Fibroblast of lung (primary cell): ENCODE measurements around the gene KAT2B.

Experiments
- CTCF ChIP-seq, 2 donors: IDR thresholded peaks in 1 of 2; conservative IDR thresholded peaks in 1 of 2; 1 replicate in 1 of 2; 2 replicates in 1 of 2; pipeline ENCODE4 v1.5.1; 2011 to 2012; ENCODE audit warnings: low read length in 2 of 2, control low read depth in 1 of 2, inconsistent platforms in 1 of 2, low read depth in 1 of 2, mild to moderate bottlenecking in 1 of 2
- EZH2 ChIP-seq: IDR thresholded peaks from 2 replicates; pipeline ENCODE4 v1.5.1; 2012; ENCODE audit warnings: low read length, control low read depth, mild to moderate bottlenecking; ENCODE audit errors: missing control alignments

GRCh38 chr3:20173844-20174410 lies 133.7 kb downstream of the KAT2B start:
- TF ChIP-seq CTCF (conservative IDR thresholded peaks at IDR 0.05 in 1 of 2, IDR thresholded peaks at IDR 0.05 in 1 of 2; ENCODE audit: low read depth in 1 of 2, low read length in 2 of 2) (no peak), EZH2 (no peak)
